GM04503 (cell line): Measurements from ENCODE around the gene MTMR8.
"Not testable (repeated sequence)": the region's sequence is repeated elsewhere in the genome, so short reads cannot be mapped to it uniquely, and the experiment has no call there.

Experiments
- DNase-seq: peaks from one replicate; pipeline ENCODE4 v3.0.0-alpha.2; 2012; ENCODE audit warnings: low read depth

MTMR8 gene

GRCh38 chrX:64394874-64395567, at the start of gene MTMR8:
Gene MTMR8, minus strand, starts transcription at chrX:64395452. Its CDS starts 89 bp downstream, at chrX:64395363.
- no peak for DNase-seq

- no peak for DNase-seq
Measured at GRCh38 chrX:64439551-64439950, 44.3 kb upstream of the MTMR8 start.

GRCh38 chrX:64437665-64438064, 42.4 kb upstream of the MTMR8 start:
- DNase-seq = no peak

- no peak for DNase-seq
Measured at GRCh38 chrX:64437218-64437617, 42.0 kb upstream of the MTMR8 start.

- no peak for DNase-seq
Measured at GRCh38 chrX:64428371-64428770, 33.1 kb upstream of the MTMR8 start.

- no peak for DNase-seq
Measured at GRCh38 chrX:64427787-64428186, 32.5 kb upstream of the MTMR8 start.

- DNase-seq = no peak
Measured at GRCh38 chrX:64427281-64427680, 32.0 kb upstream of the MTMR8 start.

GRCh38 chrX:64409730-64410129, 14.5 kb upstream of the MTMR8 start:
- DNase-seq = not testable (repeated sequence)

GRCh38 chrX:64398088-64398487, 2.8 kb upstream of the MTMR8 start:
- no peak for DNase-seq

- DNase-seq = no peak
Measured at GRCh38 chrX:64395568-64395929, 297 bp upstream of the MTMR8 start.

GRCh38 chrX:64394059-64394873, 986 bp downstream of the MTMR8 start:
- no peak for DNase-seq

GRCh38 chrX:64389489-64389888, 5.8 kb downstream of the MTMR8 start:
- no peak for DNase-seq

GRCh38 chrX:64380789-64381188, 14.5 kb downstream of the MTMR8 start:
- not testable (repeated sequence) for DNase-seq

GRCh38 chrX:64379924-64380323, 15.3 kb downstream of the MTMR8 start:
- DNase-seq = no peak

- DNase-seq = no peak
Measured at GRCh38 chrX:64377753-64378152, 17.5 kb downstream of the MTMR8 start.

- DNase-seq = no peak
Measured at GRCh38 chrX:64352081-64352480, 43.2 kb downstream of the MTMR8 start.

- no peak for DNase-seq
Measured at GRCh38 chrX:64350521-64350920, 44.7 kb downstream of the MTMR8 start.

GRCh38 chrX:64350047-64350446, 45.2 kb downstream of the MTMR8 start:
- DNase-seq = no peak

- no peak for DNase-seq
Measured at GRCh38 chrX:64342811-64343210, 52.4 kb downstream of the MTMR8 start.

- no peak for DNase-seq
Measured at GRCh38 chrX:64338296-64338695, 57.0 kb downstream of the MTMR8 start.

- DNase-seq = no peak
Measured at GRCh38 chrX:64334467-64334866, 60.8 kb downstream of the MTMR8 start.

GRCh38 chrX:64330284-64330683, 65.0 kb downstream of the MTMR8 start:
- no peak for DNase-seq

GRCh38 chrX:64321507-64321906, 73.7 kb downstream of the MTMR8 start:
- no peak for DNase-seq

GRCh38 chrX:64313624-64314023, 81.6 kb downstream of the MTMR8 start:
- no peak for DNase-seq
